Mucosa of stomach (tissue), 1 donor: ENCODE data around the gene CDKAL1.

Experiments
- H3K27me3 ChIP-seq: one replicate; pipeline ENCODE4 v1.7.0; 2013; ENCODE audit warnings: mild to moderate bottlenecking, low read length; ENCODE audit not compliant: control insufficient read depth, insufficient read depth
- H3K36me3 ChIP-seq: one replicate; pipeline ENCODE4 v1.7.0; 2013; ENCODE audit warnings: low read length; ENCODE audit not compliant: control insufficient read depth, insufficient read depth
- H3K4me1 ChIP-seq: one replicate; pipeline ENCODE4 v1.7.0; 2013; ENCODE audit warnings: mild to moderate bottlenecking, low read length; ENCODE audit not compliant: control insufficient read depth, insufficient read depth
- H3K4me3 ChIP-seq: one replicate; pipeline ENCODE4 v1.7.0; 2013; ENCODE audit warnings: low read length
- H3K9ac ChIP-seq: one replicate; pipeline ENCODE4 v1.7.0; 2013; ENCODE audit warnings: mild to moderate bottlenecking, low read length, moderate library complexity
- H3K9me3 ChIP-seq: one replicate; pipeline ENCODE4 v1.7.0; 2013; ENCODE audit warnings: mild to moderate bottlenecking, low read length, moderate library complexity; ENCODE audit not compliant: control insufficient read depth
- donor health status: Pancreatic carcinoma.

The CDKAL1 gene

DNA sequence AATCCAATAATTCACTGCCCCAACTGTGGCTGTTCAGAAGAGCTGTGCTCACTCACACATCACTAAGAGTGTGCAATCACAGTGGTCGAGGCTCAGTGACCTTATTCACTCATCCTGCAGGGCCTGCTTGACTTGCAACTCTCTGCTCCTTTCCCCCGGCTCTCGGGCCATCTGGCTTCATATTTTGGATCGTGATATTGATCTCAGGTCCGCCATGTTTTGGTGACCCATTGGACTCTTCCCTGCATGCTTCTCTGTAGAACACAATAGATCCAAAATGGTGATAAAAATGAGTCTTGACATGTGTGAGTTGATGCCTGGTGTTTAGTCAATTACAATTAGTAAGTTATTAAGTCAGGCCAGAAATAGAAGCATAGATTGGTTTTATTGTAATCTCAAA, 745.4 kb downstream of the CDKAL1 start:
- no peak overlapping the region for H3K4me3 ChIP-seq
- no peaks in the 10 kb centered on the region for H3K9me3 ChIP-seq
- no peak overlapping the region for H3K9ac ChIP-seq
- no peaks in the 10 kb centered on the region for H3K36me3 ChIP-seq
- peaks cover 6% of the 10 kb centered on the region for H3K4me1 ChIP-seq
- no peaks in the 10 kb centered on the region for H3K27me3 ChIP-seq

GRCh38 chr6:21281366-21281765, 747.1 kb downstream of the CDKAL1 start:
- Histone ChIP-seq H3K36me3 (no peaks in the 10 kb centered on the region), H3K4me3 (no peak overlapping the region), H3K9me3 (no peaks in the 10 kb centered on the region), H3K4me1 (peaks cover 6% of the 10 kb centered on the region), H3K9ac (no peak overlapping the region), H3K27me3 (no peaks in the 10 kb centered on the region)
